ENCODE data around the gene ABCB1.

DNA sequence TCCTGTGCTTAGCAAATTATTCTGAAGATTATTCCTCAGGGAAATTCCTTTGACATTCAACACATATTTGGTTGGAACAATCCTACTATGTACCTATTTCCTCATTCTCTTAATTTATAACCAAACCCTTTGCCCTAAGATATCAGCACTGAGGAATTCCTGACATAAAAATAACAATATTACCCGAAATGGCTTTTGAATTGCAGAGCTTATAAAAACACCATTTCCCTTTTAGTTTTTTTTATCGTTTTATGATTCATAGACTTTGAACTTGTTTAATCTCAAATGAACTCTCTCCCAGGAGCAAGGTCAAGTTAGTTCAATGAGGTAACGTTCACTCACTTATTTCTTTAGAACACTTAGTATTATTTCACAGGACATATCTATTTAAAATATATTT, 7.7 kb upstream of the ABCB1 start:
- TF ChIP-seq, protein P1, sequence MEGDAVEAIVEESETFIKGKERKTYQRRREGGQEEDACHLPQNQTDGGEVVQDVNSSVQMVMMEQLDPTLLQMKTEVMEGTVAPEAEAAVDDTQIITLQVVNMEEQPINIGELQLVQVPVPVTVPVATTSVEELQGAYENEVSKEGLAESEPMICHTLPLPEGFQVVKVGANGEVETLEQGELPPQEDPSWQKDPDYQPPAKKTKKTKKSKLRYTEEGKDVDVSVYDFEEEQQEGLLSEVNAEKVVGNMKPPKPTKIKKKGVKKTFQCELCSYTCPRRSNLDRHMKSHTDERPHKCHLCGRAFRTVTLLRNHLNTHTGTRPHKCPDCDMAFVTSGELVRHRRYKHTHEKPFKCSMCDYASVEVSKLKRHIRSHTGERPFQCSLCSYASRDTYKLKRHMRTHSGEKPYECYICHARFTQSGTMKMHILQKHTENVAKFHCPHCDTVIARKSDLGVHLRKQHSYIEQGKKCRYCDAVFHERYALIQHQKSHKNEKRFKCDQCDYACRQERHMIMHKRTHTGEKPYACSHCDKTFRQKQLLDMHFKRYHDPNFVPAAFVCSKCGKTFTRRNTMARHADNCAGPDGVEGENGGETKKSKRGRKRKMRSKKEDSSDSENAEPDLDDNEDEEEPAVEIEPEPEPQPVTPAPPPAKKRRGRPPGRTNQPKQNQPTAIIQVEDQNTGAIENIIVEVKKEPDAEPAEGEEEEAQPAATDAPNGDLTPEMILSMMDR (conservative IDR thresholded peaks at IDR 0.05; ENCODE audit: low read depth in 2 of 2): no peak
- TF ChIP-seq, protein P2, sequence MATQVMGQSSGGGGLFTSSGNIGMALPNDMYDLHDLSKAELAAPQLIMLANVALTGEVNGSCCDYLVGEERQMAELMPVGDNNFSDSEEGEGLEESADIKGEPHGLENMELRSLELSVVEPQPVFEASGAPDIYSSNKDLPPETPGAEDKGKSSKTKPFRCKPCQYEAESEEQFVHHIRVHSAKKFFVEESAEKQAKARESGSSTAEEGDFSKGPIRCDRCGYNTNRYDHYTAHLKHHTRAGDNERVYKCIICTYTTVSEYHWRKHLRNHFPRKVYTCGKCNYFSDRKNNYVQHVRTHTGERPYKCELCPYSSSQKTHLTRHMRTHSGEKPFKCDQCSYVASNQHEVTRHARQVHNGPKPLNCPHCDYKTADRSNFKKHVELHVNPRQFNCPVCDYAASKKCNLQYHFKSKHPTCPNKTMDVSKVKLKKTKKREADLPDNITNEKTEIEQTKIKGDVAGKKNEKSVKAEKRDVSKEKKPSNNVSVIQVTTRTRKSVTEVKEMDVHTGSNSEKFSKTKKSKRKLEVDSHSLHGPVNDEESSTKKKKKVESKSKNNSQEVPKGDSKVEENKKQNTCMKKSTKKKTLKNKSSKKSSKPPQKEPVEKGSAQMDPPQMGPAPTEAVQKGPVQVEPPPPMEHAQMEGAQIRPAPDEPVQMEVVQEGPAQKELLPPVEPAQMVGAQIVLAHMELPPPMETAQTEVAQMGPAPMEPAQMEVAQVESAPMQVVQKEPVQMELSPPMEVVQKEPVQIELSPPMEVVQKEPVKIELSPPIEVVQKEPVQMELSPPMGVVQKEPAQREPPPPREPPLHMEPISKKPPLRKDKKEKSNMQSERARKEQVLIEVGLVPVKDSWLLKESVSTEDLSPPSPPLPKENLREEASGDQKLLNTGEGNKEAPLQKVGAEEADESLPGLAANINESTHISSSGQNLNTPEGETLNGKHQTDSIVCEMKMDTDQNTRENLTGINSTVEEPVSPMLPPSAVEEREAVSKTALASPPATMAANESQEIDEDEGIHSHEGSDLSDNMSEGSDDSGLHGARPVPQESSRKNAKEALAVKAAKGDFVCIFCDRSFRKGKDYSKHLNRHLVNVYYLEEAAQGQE (IDR thresholded peaks at IDR 0.05; ENCODE audit: unreplicated experiment): no peak
- TF ChIP-seq POLR2AphosphoS5 (IDR thresholded peaks at IDR 0.05; ENCODE audit: low read depth): no peak
- TF ChIP-seq STAT1 (IDR thresholded peaks at IDR 0.05; ENCODE audit: unreplicated experiment): no peak
- no peak for TF ChIP-seq ZNF114 (CRISPR knock-in tag; IDR thresholded peaks at IDR 0.05)
- no peak for TF ChIP-seq EZH2 (IDR thresholded peaks at IDR 0.05; ENCODE audit: low read depth, unreplicated experiment)
- no peak for TF ChIP-seq EZH2phosphoT487 (IDR thresholded peaks at IDR 0.05; ENCODE audit: unreplicated experiment)
- no peak for TF ChIP-seq CREB1 (CRISPR knock-in tag; IDR thresholded peaks at IDR 0.05; ENCODE audit: low read depth)
- no peak for TF ChIP-seq ZNF331 (CRISPR knock-in tag; IDR thresholded peaks at IDR 0.05; ENCODE audit: low read depth)
- TF ChIP-seq JUNB (IDR thresholded peaks at IDR 0.05; ENCODE audit: unreplicated experiment): no peak

All from GM23338 (cell line).